CD4-positive, alpha-beta T cell treated with Interleukin-15 for 4 hours (primary cell): ENCODE results near the gene DSCAM.
"Not testable (repeated sequence)": the region's sequence is repeated elsewhere in the genome, so short reads cannot be mapped to it uniquely, and the experiment has no call there.

Experiments
- DNase-seq: peaks from one replicate; pipeline ENCODE4 v3.0.0-alpha.2; 2020; ENCODE audit warnings: low spot score

DSCAM gene

GRCh38 chr21:40318371-40318770 lies 528.6 kb downstream of the DSCAM start:
- no peak for DNase-seq

- no peak for DNase-seq
These were observed 530.9 kb downstream of the DSCAM start for GRCh38 chr21:40316104-40316503.

GRCh38 chr21:40315626-40316025 lies 531.3 kb downstream of the DSCAM start:
- no peak for DNase-seq

- DNase-seq = no peak
These were observed 533.7 kb downstream of the DSCAM start for GRCh38 chr21:40313260-40313659.

- no peak for DNase-seq
These were observed 546.7 kb downstream of the DSCAM start for GRCh38 chr21:40300300-40300699.

- no peak for DNase-seq
These were observed 547.5 kb downstream of the DSCAM start for GRCh38 chr21:40299451-40299850.

GRCh38 chr21:40294345-40294744 lies 552.6 kb downstream of the DSCAM start:
- DNase-seq = no peak

- DNase-seq = no peak
These were observed 555.4 kb downstream of the DSCAM start for GRCh38 chr21:40291560-40291959.

- DNase-seq = no peak
These were observed 562.5 kb downstream of the DSCAM start for GRCh38 chr21:40284409-40284808.

- no peak for DNase-seq
These were observed 563.8 kb downstream of the DSCAM start for GRCh38 chr21:40282912-40283886.

GRCh38 chr21:40278345-40278744 lies 568.6 kb downstream of the DSCAM start:
- no peak for DNase-seq

GRCh38 chr21:40276001-40276400 lies 571.0 kb downstream of the DSCAM start:
- no peak for DNase-seq

- DNase-seq = no peak
These were observed 574.9 kb downstream of the DSCAM start for GRCh38 chr21:40272037-40272436.

GRCh38 chr21:40271164-40271563 lies 575.8 kb downstream of the DSCAM start:
- no peak for DNase-seq

GRCh38 chr21:40270047-40270446 lies 576.9 kb downstream of the DSCAM start:
- DNase-seq = no peak

GRCh38 chr21:40269239-40269638 lies 577.7 kb downstream of the DSCAM start:
- DNase-seq = no peak

- not testable (repeated sequence) for DNase-seq
These were observed 588.5 kb downstream of the DSCAM start for GRCh38 chr21:40258456-40258855.

GRCh38 chr21:40257342-40257741 lies 589.6 kb downstream of the DSCAM start:
- DNase-seq = no peak

- DNase-seq = no peak
These were observed 591.2 kb downstream of the DSCAM start for GRCh38 chr21:40255518-40256444.

- DNase-seq = no peak
These were observed 592.2 kb downstream of the DSCAM start for GRCh38 chr21:40254540-40255465.

- DNase-seq = no peak
These were observed 593.8 kb downstream of the DSCAM start for GRCh38 chr21:40253112-40253511.
